GM23338 (cell line): ENCODE data around the gene ADCY7. TPM values are rescaled to one million over a fixed set of nuclear protein-coding genes. Genes with fewer than 3 reads are reported as not detected.

Experiments
- ATAC-seq: fragments of 200-7000 bp; cut with Tn5 transposase; 3 replicates; pipeline ENCODE4 v1.9.1; 2020
- DNase-seq: peaks from one replicate; pipeline ENCODE4 v3.0.0-alpha.2; 2015; ENCODE audit warnings: low spot score
- H2AFZ ChIP-seq: fragments of 200-600 bp; sonication (generic); 2 replicates; pipeline ENCODE4 v1.8.0; 2016; ENCODE audit warnings: antibody characterized with exemption, mild to moderate bottlenecking, moderate library complexity
- H3F3A ChIP-seq: fragments of 200-600 bp; sonication (generic); replicated peaks from 2 replicates; pipeline ENCODE4 v1.8.0; 2017; ENCODE audit warnings: antibody characterized with exemption, mixed run types, low read depth
- H3K27ac ChIP-seq: fragments of 200-600 bp; sonication (generic); 2 replicates; pipeline ENCODE4 v1.6.1; 2016; ENCODE audit warnings: low read depth
- H3K27me3 ChIP-seq: fragments of 200-600 bp; sonication (generic); 2 replicates; pipeline ENCODE4 v1.8.0; 2016; ENCODE audit warnings: mild to moderate bottlenecking, mixed run types, moderate library complexity; ENCODE audit not compliant: insufficient read depth
- H3K36me3 ChIP-seq: fragments of 200-600 bp; sonication (generic); 2 replicates; pipeline ENCODE4 v1.8.0; 2016; ENCODE audit warnings: mild to moderate bottlenecking; ENCODE audit not compliant: insufficient read depth
- H3K4me1 ChIP-seq: fragments of 200-600 bp; sonication (generic); 2 replicates; pipeline ENCODE4 v1.8.0; 2016; ENCODE audit warnings: mild to moderate bottlenecking, moderate library complexity; ENCODE audit not compliant: insufficient read depth
- H3K4me2 ChIP-seq: fragments of 200-600 bp; sonication (generic); 2 replicates; pipeline ENCODE4 v1.7.1; 2017; ENCODE audit warnings: mixed run types
- H3K4me3 ChIP-seq: fragments of 200-600 bp; sonication (generic); 2 replicates; pipeline ENCODE4 v1.6.1; 2016; ENCODE audit warnings: mixed run types
- H3K79me2 ChIP-seq: fragments of 200-600 bp; sonication (generic); replicated peaks from 2 replicates; pipeline ENCODE4 v1.8.0; 2017; ENCODE audit warnings: mild to moderate bottlenecking; ENCODE audit not compliant: insufficient read depth
- H3K9me2 ChIP-seq: fragments of 200-600 bp; sonication (generic); 2 replicates; pipeline ENCODE4 v1.8.0; 2017; ENCODE audit not compliant: insufficient read depth
- H4K20me1 ChIP-seq: fragments of 200-600 bp; sonication (generic); replicated peaks from 2 replicates; pipeline ENCODE4 v1.8.0; 2017; ENCODE audit warnings: mild to moderate bottlenecking; ENCODE audit not compliant: insufficient read depth
- H3K27ac Mint-ChIP-seq: 2 replicates; pipeline ENCODE4 v1.8.0; 2020; ENCODE audit warnings: inconsistent platforms, mild to moderate bottlenecking, moderate library complexity, mixed read lengths
- H3K27me3 Mint-ChIP-seq: 3 replicates; pipeline ENCODE4 v1.8.0; 2022; ENCODE audit warnings: low read depth, mild to moderate bottlenecking, moderate library complexity, mixed read lengths, inconsistent platforms; ENCODE audit not compliant: insufficient read depth, poor library complexity
- H3K36me3 Mint-ChIP-seq: 3 replicates; pipeline ENCODE4 v1.8.0; 2021; ENCODE audit warnings: low read depth, mild to moderate bottlenecking, inconsistent platforms, moderate library complexity, mixed read lengths
- H3K4me1 Mint-ChIP-seq: 3 replicates; pipeline ENCODE4 v1.8.0; 2020; ENCODE audit warnings: mild to moderate bottlenecking, inconsistent platforms, mixed read lengths
- H3K4me3 Mint-ChIP-seq: 3 replicates; pipeline ENCODE4 v1.8.0; 2021; ENCODE audit warnings: moderate library complexity, mild to moderate bottlenecking, inconsistent platforms, mixed read lengths
- H3K9me3 Mint-ChIP-seq: 3 replicates; pipeline ENCODE4 v1.8.0; 2020; ENCODE audit warnings: moderate library complexity, mild to moderate bottlenecking, inconsistent platforms, mixed read lengths
- ETS1 ChIP-seq: IDR thresholded peaks from 2 replicates; pipeline ENCODE4 v1.6.1; 2016; ENCODE audit warnings: antibody characterized with exemption
- EZH2 ChIP-seq: fragments of 200-600 bp; sonication (generic); IDR thresholded peaks from one replicate; pipeline ENCODE4 v1.8.0; 2017; ENCODE audit warnings: antibody characterized with exemption, mild to moderate bottlenecking, low read depth; ENCODE audit not compliant: unreplicated experiment
- JUNB ChIP-seq: IDR thresholded peaks from one replicate; pipeline ENCODE4 v1.6.1; 2016; ENCODE audit warnings: antibody characterized with exemption; ENCODE audit not compliant: unreplicated experiment
- POLR2AphosphoS5 ChIP-seq: IDR thresholded peaks from 2 replicates; pipeline ENCODE4 v1.6.1; 2016; ENCODE audit warnings: antibody characterized with exemption, low read depth
- ZNF114 ChIP-seq: fragments of 250-450 bp; sonication (Bioruptor Pico); IDR thresholded peaks from 2 replicates; pipeline ENCODE4 v1.5.0; 2020; ENCODE audit warnings: mild to moderate bottlenecking, moderate library complexity
- ZNF331 ChIP-seq: fragments of 250-450 bp; sonication (Bioruptor Pico); IDR thresholded peaks from 2 replicates; pipeline ENCODE4 v1.5.0; 2020; ENCODE audit warnings: low read depth, mild to moderate bottlenecking, moderate library complexity
- ZNF462 ChIP-seq: fragments of 250-450 bp; sonication (Bioruptor Pico); IDR thresholded peaks from 2 replicates; pipeline ENCODE4 v1.5.0; 2020; ENCODE audit warnings: mild to moderate bottlenecking, moderate library complexity
- polyA plus RNA-seq: library from polyadenylated mRNA; unstranded; fragments of >200 nt; fragmentation: Nextera tagmentation; extraction: Ambion mirVana; gene quantifications from 2 replicates; pipeline ENCODE4 v1.2.1, GENCODE V29; 2016
- total RNA-seq: library from RNA; depleted of rRNA; stranded (reverse); fragments of >200 nt; shearing (Covaris generic); gene quantifications from 2 replicates; pipeline ENCODE4 v1.2.3, GENCODE V29; 2014

ADCY7 gene
- total and polyA plus RNA-seq, 2 experiments from 2014 or later = 2.4 to 10.5 TPM

- TF ChIP-seq ZNF462 (no peak), EZH2 (no peak), JUNB (no peak), POLR2AphosphoS5 (no peak), ZNF114 (CRISPR knock-in tag) (no peak), ETS1 (no peak)
Measured at GRCh38 chr16:50224286-50224685, 42.1 kb upstream of the ADCY7 start (continued).

- Mint-ChIP-seq H3K9me3 (no peaks in the 10 kb centered on the region), H3K4me1 (no peaks in the 10 kb centered on the region), H3K27ac (no peak overlapping the region), H3K4me3 (no peak overlapping the region), H3K27me3 (peaks cover 4% of the 10 kb centered on the region), H3K36me3 (peaks cover 36% of the 10 kb centered on the region)
- H3K4me3 ChIP-seq = no peak overlapping the region
- no peak overlapping the region for H2AFZ ChIP-seq
- no peaks in the 10 kb centered on the region for H3F3A ChIP-seq
- H3K36me3 ChIP-seq = peaks cover 5% of the 10 kb centered on the region; the same call in 1 of the 2 replicates
- DNase-seq = no peak
- no peaks in the 10 kb centered on the region for H3K27me3 ChIP-seq
- H4K20me1 ChIP-seq = no peaks in the 10 kb centered on the region
- H3K4me1 ChIP-seq = no peaks in the 10 kb centered on the region
- H3K79me2 ChIP-seq = no peaks in the 10 kb centered on the region
- ATAC-seq = no peak
- H3K27ac ChIP-seq = no peak overlapping the region
- H3K9me2 ChIP-seq = no peaks in the 10 kb centered on the region
- H3K4me2 ChIP-seq = no peak overlapping the region
- TF ChIP-seq ETS1 (no peak), JUNB (no peak), ZNF331 (CRISPR knock-in tag) (no peak), ZNF462 (no peak), POLR2AphosphoS5 (no peak)
Measured at GRCh38 chr16:50227120-50227519, 39.2 kb upstream of the ADCY7 start.
